ENCODE results near the gene DDIT4L.
"Not testable (repeated sequence)": the region's sequence is repeated elsewhere in the genome, so short reads cannot be mapped to it uniquely, and the experiment has no call there.

DDIT4L gene

GRCh38 chr4:100189820-100190642, at the start of gene DDIT4L:
DDIT4L (minus strand) TSS chr4:100190468; CDS start chr4:100189983, 485 bp downstream.
- no peak for DNase-seq

- DNase-seq, result no peak
These were observed 49.7 kb upstream of the DDIT4L start for GRCh38 chr4:100240008-100240407.

GRCh38 chr4:100224721-100225120, 34.5 kb upstream of the DDIT4L start:
- no peak for DNase-seq

GRCh38 chr4:100224160-100224559, 33.9 kb upstream of the DDIT4L start:
- no peak for DNase-seq

GRCh38 chr4:100208964-100209363, 18.7 kb upstream of the DDIT4L start:
- DNase-seq, result no peak

GRCh38 chr4:100208459-100208858, 18.2 kb upstream of the DDIT4L start:
- no peak for DNase-seq

GRCh38 chr4:100206850-100207249, 16.6 kb upstream of the DDIT4L start:
- no peak for DNase-seq

- no peak for DNase-seq
These were observed 7.8 kb upstream of the DDIT4L start for GRCh38 chr4:100198061-100198460.

GRCh38 chr4:100196388-100197071, 6.3 kb upstream of the DDIT4L start:
- not testable (repeated sequence) for DNase-seq

- no peak for DNase-seq
These were observed 654 bp upstream of the DDIT4L start for GRCh38 chr4:100190643-100191600.

- DNase-seq, result no peak
These were observed 1.4 kb downstream of the DDIT4L start for GRCh38 chr4:100188829-100189228.

- no peak for DNase-seq
These were observed 2.5 kb downstream of the DDIT4L start for GRCh38 chr4:100187781-100188180.

GRCh38 chr4:100184787-100185186, 5.5 kb downstream of the DDIT4L start:
- no peak for DNase-seq

- DNase-seq, result no peak
These were observed 12.4 kb downstream of the DDIT4L start for GRCh38 chr4:100177855-100178254.

- no peak for DNase-seq
These were observed 13.1 kb downstream of the DDIT4L start for GRCh38 chr4:100177126-100177525.

GRCh38 chr4:100175858-100176257, 14.4 kb downstream of the DDIT4L start:
- no peak for DNase-seq

GRCh38 chr4:100174985-100175383, 15.3 kb downstream of the DDIT4L start:
- DNase-seq, result no peak

- DNase-seq, result no peak
These were observed 19.3 kb downstream of the DDIT4L start for GRCh38 chr4:100170986-100171385.

GRCh38 chr4:100169491-100170485, 20.5 kb downstream of the DDIT4L start:
- no peak for DNase-seq

- DNase-seq, result no peak
These were observed 21.7 kb downstream of the DDIT4L start for GRCh38 chr4:100168521-100168920.

- DNase-seq, result no peak
These were observed 23.8 kb downstream of the DDIT4L start for GRCh38 chr4:100166297-100167039.

Measured in activated CD4-positive, alpha-beta T cell treated with anti-CD3 and anti-CD28 coated beads for 1 hour (primary cell).